PC-9 (cell line): Measurements from ENCODE around the gene FFAR3. TPM values are rescaled to one million over a fixed set of nuclear protein-coding genes. Genes with fewer than 3 reads are reported as not detected.

ENCODE experiments used
- BruUV-seq: library from RNA; stranded (reverse); fragments of 400-500 nt; replicated peaks from 2 replicates; lab custom pipeline; 2021; lab: Mats Ljungman, UMichigan
- CTCF ChIA-PET: fragments of 300-600 bp; sonication (Branson Sonifier 250); formaldehyde crosslinking; loops from one replicate; lab custom pipeline; 2022; ENCODE audit warnings: antibody characterized with exemption; lab: Charles Lee
- POLR2A ChIA-PET: fragments of 300-600 bp; sonication (Branson Sonifier 250); formaldehyde crosslinking; loops from one replicate; lab custom pipeline; 2022; ENCODE audit warnings: antibody characterized with exemption; ENCODE audit not compliant: unreplicated experiment; lab: Charles Lee
- DNase-seq, 2 experiments: peaks; one replicate each; pipeline versions ENCODE4 v3.0.0 to v3.0.0-alpha.2; 2015 to 2022; ENCODE audit warnings: mixed read lengths in 1 of 2
- H2AFZ ChIP-seq: fragments of 200-600 bp; sonication (generic); 2 replicates; pipeline ENCODE4 v1.8.1; 2017; ENCODE audit warnings: antibody characterized with exemption
- H3F3A ChIP-seq: fragments of 200-600 bp; sonication (generic); 2 replicates; pipeline ENCODE4 v1.8.1; 2017; ENCODE audit warnings: antibody characterized with exemption, mild to moderate bottlenecking, low read depth; ENCODE audit not compliant: insufficient read depth
- H3K27ac ChIP-seq: fragments of 200-600 bp; sonication (generic); 2 replicates; pipeline ENCODE4 v1.6.1; 2016; ENCODE audit warnings: mixed run types
- H3K27me3 ChIP-seq: fragments of 200-600 bp; sonication (generic); 2 replicates; pipeline ENCODE4 v1.6.1; 2016; ENCODE audit warnings: low read depth, mixed run types; ENCODE audit not compliant: insufficient read depth
- H3K36me3 ChIP-seq: fragments of 200-600 bp; sonication (generic); 2 replicates; pipeline ENCODE4 v1.6.1; 2016; ENCODE audit warnings: low read depth, mixed run types
- H3K4me1 ChIP-seq: fragments of 200-600 bp; sonication (generic); replicated peaks from 2 replicates; pipeline ENCODE4 v1.6.1; 2016; ENCODE audit warnings: mixed run types; ENCODE audit not compliant: insufficient read depth
- H3K4me2 ChIP-seq: fragments of 200-600 bp; sonication (generic); 2 replicates; pipeline ENCODE4 v1.6.1; 2017; ENCODE audit warnings: mixed run types
- H3K4me3 ChIP-seq: fragments of 200-600 bp; sonication (generic); 2 replicates; pipeline ENCODE4 v1.6.1; 2016; ENCODE audit warnings: mixed run types
- H3K79me2 ChIP-seq: fragments of 200-600 bp; sonication (generic); 2 replicates; pipeline ENCODE4 v1.6.1; 2017; ENCODE audit warnings: low read depth, mixed run types
- H3K9me2 ChIP-seq: fragments of 200-600 bp; sonication (generic); 2 replicates; pipeline ENCODE4 v1.8.1; 2017; ENCODE audit warnings: mild to moderate bottlenecking; ENCODE audit not compliant: insufficient read depth
- H3K9me3 ChIP-seq: fragments of 200-600 bp; sonication (generic); 2 replicates; pipeline ENCODE4 v1.8.1; 2016; ENCODE audit warnings: low read depth; ENCODE audit not compliant: insufficient read depth
- H4K20me1 ChIP-seq: fragments of 200-600 bp; sonication (generic); 2 replicates; pipeline ENCODE4 v1.8.1; 2017; ENCODE audit not compliant: insufficient read depth
- CTCF ChIP-seq: fragments of 200-600 bp; sonication (generic); conservative IDR thresholded peaks from 2 replicates; pipeline ENCODE4 v1.6.1; 2017; ENCODE audit warnings: mixed run types, antibody characterized with exemption, mild to moderate bottlenecking, moderate library complexity
- EZH2 ChIP-seq: fragments of 200-600 bp; sonication (generic); IDR thresholded peaks from 2 replicates; pipeline ENCODE4 v1.8.0; 2017; ENCODE audit warnings: antibody characterized with exemption, low read depth
- intact Hi-C: fragments of 100-400 bp; cut with micrococcal nuclease; formaldehyde crosslinking; loops from one replicate; pipeline ENCODE4 v1.10.0; 2022; ENCODE audit not compliant: unreplicated experiment
- total RNA-seq: library from RNA; stranded (reverse); gene quantifications from 2 replicates; pipeline ENCODE4 v1.2.3, GENCODE V29; 2021

The FFAR3 gene
- total RNA-seq, 1 experiment from 2014 or later = not detected

- Histone ChIP-seq H4K20me1 (peaks cover 6% of the 10 kb centered on the region; the same call in 1 of the 2 replicates), H3K4me3 (no peak overlapping the region), H3F3A (peaks cover 4% of the 10 kb centered on the region; the same call in 1 of the 2 replicates), H3K9me3 (no peaks in the 10 kb centered on the region), H3K79me2 (no peaks in the 10 kb centered on the region), H3K36me3 (peaks cover 18% of the 10 kb centered on the region), H3K27ac (no peak overlapping the region), H3K27me3 (no peaks in the 10 kb centered on the region), H3K9me2 (no peaks in the 10 kb centered on the region), H2AFZ (no peak overlapping the region), H3K4me2 (no peak overlapping the region), H3K4me1 (no peaks in the 10 kb centered on the region)
- no TSS peak for BruUV-seq
- POLR2A ChIA-PET = no interaction called here
- CTCF ChIA-PET = no interaction called here
- DNase-seq = no peak
- intact Hi-C loops = no loop called here
- TF ChIP-seq EZH2 (no peak), CTCF (no peak)
Observed at GRCh38 chr19:35337097-35337983, 20.9 kb upstream of the FFAR3 start.

- ChIA-PET POLR2A (no interaction called here), CTCF (no interaction called here)
- Histone ChIP-seq H3K36me3 (peaks cover 18% of the 10 kb centered on the region; the same call in 1 of the 2 replicates), H3F3A (peaks cover 4% of the 10 kb centered on the region; the same call in 1 of the 2 replicates), H3K9me3 (no peaks in the 10 kb centered on the region), H4K20me1 (peaks cover 6% of the 10 kb centered on the region; the same call in 1 of the 2 replicates), H3K9me2 (no peaks in the 10 kb centered on the region), H3K27ac (no peak overlapping the region), H3K4me1 (no peaks in the 10 kb centered on the region), H2AFZ (no peak overlapping the region), H3K4me2 (no peak overlapping the region), H3K4me3 (no peak overlapping the region), H3K27me3 (no peaks in the 10 kb centered on the region), H3K79me2 (no peaks in the 10 kb centered on the region)
- TF ChIP-seq CTCF (no peak), EZH2 (no peak)
- BruUV-seq = no TSS peak
- intact Hi-C loops = no loop called here
- DNase-seq = no peak
Observed at GRCh38 chr19:35337984-35338296, 20.3 kb upstream of the FFAR3 start.

GRCh38 chr19:35340431-35340830 is 17.8 kb upstream of the FFAR3 start:
- ChIA-PET POLR2A (no interaction called here), CTCF (no interaction called here)
- no TSS peak for BruUV-seq

More at GRCh38 chr19:35340431-35340830, 17.8 kb upstream of the FFAR3 start:
- H3F3A ChIP-seq = peaks cover 4% of the 10 kb centered on the region; the same call in 1 of the 2 replicates
- H3K27ac ChIP-seq = no peak overlapping the region
- H3K4me2 ChIP-seq = no peak overlapping the region
- no peaks in the 10 kb centered on the region for H3K9me2 ChIP-seq
- no peaks in the 10 kb centered on the region for H3K79me2 ChIP-seq
- peaks cover 4% of the 10 kb centered on the region; the same call in 1 of the 2 replicates for H4K20me1 ChIP-seq
- no peaks in the 10 kb centered on the region for H3K4me1 ChIP-seq
- peaks cover 9% of the 10 kb centered on the region; the same call in 1 of the 2 replicates for H3K36me3 ChIP-seq
- H3K9me3 ChIP-seq = no peaks in the 10 kb centered on the region
- DNase-seq = no peak
- no peak overlapping the region for H3K4me3 ChIP-seq
- no peaks in the 10 kb centered on the region for H3K27me3 ChIP-seq
- TF ChIP-seq EZH2 (no peak), CTCF (no peak)
- intact Hi-C loops = no loop called here
- H2AFZ ChIP-seq = no peak overlapping the region
